Epidermal melanocyte (primary cell): ENCODE data around the gene NPEPL1.
"Not testable (repeated sequence)": the region's sequence is repeated elsewhere in the genome, so short reads cannot be mapped to it uniquely, and the experiment has no call there.

Experiments
- DNase-seq: peaks from one replicate; pipeline ENCODE4 v3.0.0; 2011; ENCODE audit warnings: low spot score; ENCODE audit not compliant: insufficient read length

NPEPL1 gene

GRCh38 chr20:58756450-58756775 is 63.8 kb downstream of the NPEPL1 start:
- no peak for DNase-seq

GRCh38 chr20:58757647-58758046 is 65.0 kb downstream of the NPEPL1 start:
- not testable (repeated sequence) for DNase-seq

GRCh38 chr20:58759947-58760346 is 67.3 kb downstream of the NPEPL1 start:
- DNase-seq: no peak

GRCh38 chr20:58760856-58761255 is 68.3 kb downstream of the NPEPL1 start:
- no peak for DNase-seq

- DNase-seq: no peak
Measured at GRCh38 chr20:58762120-58762519, 69.5 kb downstream of the NPEPL1 start.

GRCh38 chr20:58763076-58763475 is 70.5 kb downstream of the NPEPL1 start:
- no peak for DNase-seq
